Mammary epithelial cell (primary cell): Measurements from ENCODE around the gene ISLR.

Experiments
- EZH2 ChIP-seq: IDR thresholded peaks from 2 replicates; pipeline ENCODE4 v1.6.1; 2012; ENCODE audit warnings: low read length, inconsistent platforms, borderline replicate concordance
- TF ChIP-seq, protein P1 (sequence below), 2 donors: IDR thresholded peaks in 1 of 2; conservative IDR thresholded peaks in 1 of 2; 2 replicates each; pipeline ENCODE4 v1.5.1; 2011 to 2012; ENCODE audit warnings: inconsistent platforms in 2 of 2, low read length in 2 of 2, mild to moderate bottlenecking in 2 of 2, control low read depth in 1 of 2, low read depth in 1 of 2; ENCODE audit not compliant: insufficient read depth in 1 of 2; ENCODE audit errors: extremely low read depth in 1 of 2

DNA sequence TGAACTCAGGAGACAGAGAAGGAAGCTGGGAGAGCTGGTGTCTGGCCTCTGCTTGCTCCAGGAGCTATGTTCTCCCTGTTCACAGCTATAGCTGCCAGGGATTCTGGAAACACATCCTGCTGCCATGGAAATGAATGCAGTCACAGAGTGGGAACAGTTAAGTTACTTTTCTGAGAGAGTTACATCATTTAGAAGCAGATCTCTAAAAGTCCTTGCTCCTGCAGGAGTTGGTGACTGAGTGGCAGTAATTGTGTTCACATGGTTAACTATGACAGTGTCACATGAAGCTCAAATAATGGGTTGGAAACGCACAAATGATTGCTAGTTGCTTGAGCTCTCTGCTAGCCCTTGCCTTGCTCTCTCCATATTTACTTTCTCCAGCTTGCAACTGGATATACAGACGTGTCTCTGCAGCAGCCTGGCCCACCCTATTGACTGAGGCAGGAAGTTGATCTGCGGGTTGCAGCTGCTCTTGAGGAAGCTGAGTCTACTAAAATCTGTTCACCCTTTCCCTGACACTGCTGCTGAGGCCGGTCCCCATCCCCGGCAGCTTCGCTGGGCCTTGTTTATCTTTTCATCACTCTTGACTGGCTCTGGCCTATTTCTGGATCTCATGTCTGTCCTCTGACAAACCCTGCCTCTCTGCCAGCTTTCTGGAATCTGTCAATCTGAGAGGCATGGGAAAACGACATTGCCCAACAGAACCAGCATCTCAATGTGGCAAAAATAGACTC lies 16.7 kb upstream of the ISLR start:
- TF ChIP-seq, protein P1, sequence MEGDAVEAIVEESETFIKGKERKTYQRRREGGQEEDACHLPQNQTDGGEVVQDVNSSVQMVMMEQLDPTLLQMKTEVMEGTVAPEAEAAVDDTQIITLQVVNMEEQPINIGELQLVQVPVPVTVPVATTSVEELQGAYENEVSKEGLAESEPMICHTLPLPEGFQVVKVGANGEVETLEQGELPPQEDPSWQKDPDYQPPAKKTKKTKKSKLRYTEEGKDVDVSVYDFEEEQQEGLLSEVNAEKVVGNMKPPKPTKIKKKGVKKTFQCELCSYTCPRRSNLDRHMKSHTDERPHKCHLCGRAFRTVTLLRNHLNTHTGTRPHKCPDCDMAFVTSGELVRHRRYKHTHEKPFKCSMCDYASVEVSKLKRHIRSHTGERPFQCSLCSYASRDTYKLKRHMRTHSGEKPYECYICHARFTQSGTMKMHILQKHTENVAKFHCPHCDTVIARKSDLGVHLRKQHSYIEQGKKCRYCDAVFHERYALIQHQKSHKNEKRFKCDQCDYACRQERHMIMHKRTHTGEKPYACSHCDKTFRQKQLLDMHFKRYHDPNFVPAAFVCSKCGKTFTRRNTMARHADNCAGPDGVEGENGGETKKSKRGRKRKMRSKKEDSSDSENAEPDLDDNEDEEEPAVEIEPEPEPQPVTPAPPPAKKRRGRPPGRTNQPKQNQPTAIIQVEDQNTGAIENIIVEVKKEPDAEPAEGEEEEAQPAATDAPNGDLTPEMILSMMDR (conservative IDR thresholded peaks at IDR 0.05 in 1 of 2, IDR thresholded peaks at IDR 0.05 in 1 of 2; ENCODE audit: extremely low read depth in 1 of 2, insufficient read depth in 1 of 2, low read depth in 1 of 2, low read length in 2 of 2): no peak
- no peak for TF ChIP-seq EZH2
